DOHH2 (cell line): ENCODE data around the gene CACNA2D1.

ENCODE experiments used
- H3F3A ChIP-seq: fragments of 200-600 bp; sonication (generic), shearing (Covaris generic); 2 replicates; pipeline ENCODE4 v1.6.0; 2016; ENCODE audit warnings: antibody characterized with exemption, mild to moderate bottlenecking; ENCODE audit not compliant: control insufficient read depth, insufficient read depth
- H3K27ac ChIP-seq: fragments of 200-600 bp; sonication (generic); 2 replicates; pipeline ENCODE4 v1.5.1; 2014; ENCODE audit warnings: low read depth, mild to moderate bottlenecking, low read length, moderate library complexity
- H3K27me3 ChIP-seq: fragments of 200-600 bp; sonication (generic); 2 replicates; pipeline ENCODE4 v1.6.1; 2014; ENCODE audit warnings: mild to moderate bottlenecking, low read length, mixed read lengths; ENCODE audit not compliant: control insufficient read depth
- H3K36me3 ChIP-seq: fragments of 200-600 bp; sonication (generic); 2 replicates; pipeline ENCODE4 v1.6.1; 2014; ENCODE audit warnings: mild to moderate bottlenecking, low read length, moderate library complexity, mixed read lengths; ENCODE audit not compliant: control insufficient read depth
- H3K4me1 ChIP-seq: fragments of 200-600 bp; sonication (generic); 2 replicates; pipeline ENCODE4 v1.6.1; 2014; ENCODE audit warnings: mild to moderate bottlenecking, low read length, mixed read lengths; ENCODE audit not compliant: control insufficient read depth
- H3K4me2 ChIP-seq: fragments of 200-600 bp; sonication (generic); 2 replicates; pipeline ENCODE4 v1.6.0; 2014; ENCODE audit warnings: mild to moderate bottlenecking, low read length, moderate library complexity
- H3K4me3 ChIP-seq: fragments of 200-600 bp; sonication (generic); 2 replicates; pipeline ENCODE4 v1.5.1; 2014; ENCODE audit warnings: mild to moderate bottlenecking, low read length, mixed read lengths
- H3K79me2 ChIP-seq: fragments of 200-600 bp; sonication (generic); 2 replicates; pipeline ENCODE4 v1.6.1; 2014; ENCODE audit warnings: mild to moderate bottlenecking, low read length, mixed read lengths; ENCODE audit not compliant: control insufficient read depth
- H3K9me2 ChIP-seq: fragments of 200-600 bp; sonication (generic); replicated peaks from 2 replicates; pipeline ENCODE4 v1.6.1; 2014; ENCODE audit warnings: mild to moderate bottlenecking, low read length, mixed read lengths; ENCODE audit not compliant: control insufficient read depth
- H3K9me3 ChIP-seq: fragments of 200-600 bp; sonication (generic); 2 replicates; pipeline ENCODE4 v1.6.1; 2014; ENCODE audit warnings: antibody characterized with exemption, low read length, mixed read lengths; ENCODE audit not compliant: control insufficient read depth, insufficient read depth
- H4K20me1 ChIP-seq: fragments of 200-600 bp; sonication (generic); 2 replicates; pipeline ENCODE4 v1.6.0; 2014; ENCODE audit warnings: low read depth, mild to moderate bottlenecking, antibody characterized with exemption, low read length, moderate library complexity; ENCODE audit not compliant: control insufficient read depth, insufficient read depth
- EZH2phosphoT487 ChIP-seq: fragments of 200-600 bp; sonication (generic); IDR thresholded peaks from 2 replicates; pipeline ENCODE4 v1.6.1; 2017; ENCODE audit warnings: borderline replicate concordance, mild to moderate bottlenecking, antibody characterized with exemption, low read length, moderate library complexity, mixed read lengths
- TF ChIP-seq, protein P1 (sequence below): fragments of 200-600 bp; sonication (generic); IDR thresholded peaks from one replicate; pipeline ENCODE4 v1.5.1; 2014; ENCODE audit warnings: antibody characterized with exemption, mild to moderate bottlenecking, low read depth, low read length; ENCODE audit not compliant: poor library complexity, severe bottlenecking

Gene CACNA2D1

DNA sequence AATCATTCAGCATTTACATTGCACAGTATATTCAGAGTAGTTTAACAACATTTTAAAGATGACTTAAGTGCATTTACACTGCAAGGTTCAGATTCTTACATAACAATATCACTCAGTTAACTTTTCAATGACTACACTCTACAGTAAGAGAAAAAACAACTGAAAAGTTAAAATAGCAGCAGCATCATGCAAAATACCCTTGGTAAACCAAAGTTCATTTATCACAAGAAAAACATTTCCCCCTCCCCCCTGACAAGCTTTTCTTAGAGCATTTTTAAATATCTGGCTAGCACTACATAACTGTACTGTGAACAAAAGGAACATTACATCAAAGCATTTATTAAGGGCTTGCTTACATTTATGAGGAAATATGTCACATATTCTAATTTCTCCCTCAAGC is 494.3 kb downstream of the CACNA2D1 start:
- Histone ChIP-seq H3K9me3 (no peaks in the 10 kb centered on the region), H4K20me1 (no peaks in the 10 kb centered on the region), H3K4me2 (no peak overlapping the region), H3K4me1 (no peaks in the 10 kb centered on the region), H3K79me2 (no peaks in the 10 kb centered on the region), H3K4me3 (no peak overlapping the region), H3K27ac (no peak overlapping the region), H3F3A (no peaks in the 10 kb centered on the region), H3K27me3 (no peaks in the 10 kb centered on the region), H3K9me2 (no peaks in the 10 kb centered on the region), H3K36me3 (no peaks in the 10 kb centered on the region)
- TF ChIP-seq, protein P1, sequence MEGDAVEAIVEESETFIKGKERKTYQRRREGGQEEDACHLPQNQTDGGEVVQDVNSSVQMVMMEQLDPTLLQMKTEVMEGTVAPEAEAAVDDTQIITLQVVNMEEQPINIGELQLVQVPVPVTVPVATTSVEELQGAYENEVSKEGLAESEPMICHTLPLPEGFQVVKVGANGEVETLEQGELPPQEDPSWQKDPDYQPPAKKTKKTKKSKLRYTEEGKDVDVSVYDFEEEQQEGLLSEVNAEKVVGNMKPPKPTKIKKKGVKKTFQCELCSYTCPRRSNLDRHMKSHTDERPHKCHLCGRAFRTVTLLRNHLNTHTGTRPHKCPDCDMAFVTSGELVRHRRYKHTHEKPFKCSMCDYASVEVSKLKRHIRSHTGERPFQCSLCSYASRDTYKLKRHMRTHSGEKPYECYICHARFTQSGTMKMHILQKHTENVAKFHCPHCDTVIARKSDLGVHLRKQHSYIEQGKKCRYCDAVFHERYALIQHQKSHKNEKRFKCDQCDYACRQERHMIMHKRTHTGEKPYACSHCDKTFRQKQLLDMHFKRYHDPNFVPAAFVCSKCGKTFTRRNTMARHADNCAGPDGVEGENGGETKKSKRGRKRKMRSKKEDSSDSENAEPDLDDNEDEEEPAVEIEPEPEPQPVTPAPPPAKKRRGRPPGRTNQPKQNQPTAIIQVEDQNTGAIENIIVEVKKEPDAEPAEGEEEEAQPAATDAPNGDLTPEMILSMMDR: no peak
- TF ChIP-seq EZH2phosphoT487: no peak

DNA sequence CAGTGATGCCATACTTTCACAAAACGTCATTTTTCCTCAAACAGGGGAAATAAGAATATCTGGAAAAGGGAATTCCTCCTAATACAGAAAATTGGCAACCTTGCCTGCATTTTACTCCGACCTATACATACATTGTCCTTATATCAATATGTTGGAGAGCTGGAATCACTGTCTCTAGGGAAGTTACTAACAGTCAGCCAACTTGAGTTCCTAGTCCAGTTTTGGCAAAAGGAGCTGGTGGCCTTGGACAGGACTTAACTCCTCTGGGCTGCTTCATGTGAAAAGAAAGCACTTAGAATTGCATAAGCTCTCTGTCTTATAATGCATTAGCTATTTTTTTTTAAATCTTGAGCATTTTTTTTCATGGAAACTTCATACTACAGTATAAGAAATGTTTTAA is 499.5 kb downstream of the CACNA2D1 start:
- TF ChIP-seq, protein P1: no peak
- TF ChIP-seq EZH2phosphoT487: no peak
- no peaks in the 10 kb centered on the region for H3K27me3 ChIP-seq
- H4K20me1 ChIP-seq: no peaks in the 10 kb centered on the region
- H3K4me1 ChIP-seq: no peaks in the 10 kb centered on the region
- H3K4me3 ChIP-seq: no peak overlapping the region
- no peak overlapping the region for H3K4me2 ChIP-seq
- no peaks in the 10 kb centered on the region for H3K36me3 ChIP-seq
- H3K27ac ChIP-seq: no peak overlapping the region
- no peaks in the 10 kb centered on the region for H3K9me2 ChIP-seq
- H3K79me2 ChIP-seq: no peaks in the 10 kb centered on the region
- no peaks in the 10 kb centered on the region for H3F3A ChIP-seq
- no peaks in the 10 kb centered on the region for H3K9me3 ChIP-seq

DNA sequence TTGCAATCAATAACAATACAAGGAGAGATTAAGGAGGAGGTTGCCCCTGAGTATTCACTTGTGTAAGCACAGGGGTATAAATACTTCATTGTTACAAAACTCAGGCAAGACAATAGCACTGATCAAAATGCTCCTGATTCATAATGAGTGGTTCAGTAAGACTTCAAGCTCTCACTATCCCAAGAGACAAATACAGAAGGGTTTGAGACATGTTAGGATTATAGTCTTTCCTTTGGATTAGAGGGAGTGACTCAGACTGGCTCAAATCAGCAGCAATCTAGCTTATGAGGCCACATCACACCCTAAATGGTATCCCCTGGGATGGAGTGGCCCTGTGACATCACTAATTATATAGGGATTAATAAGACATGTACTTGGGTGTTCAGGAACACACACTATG is 506.5 kb downstream of the CACNA2D1 start:
- Histone ChIP-seq H3K36me3 (no peaks in the 10 kb centered on the region), H3K9me3 (no peaks in the 10 kb centered on the region), H3K27me3 (no peaks in the 10 kb centered on the region), H3K4me1 (no peaks in the 10 kb centered on the region), H4K20me1 (no peaks in the 10 kb centered on the region), H3F3A (no peaks in the 10 kb centered on the region), H3K4me2 (no peak overlapping the region), H3K27ac (no peak overlapping the region), H3K4me3 (no peak overlapping the region), H3K9me2 (no peaks in the 10 kb centered on the region), H3K79me2 (no peaks in the 10 kb centered on the region)
- no peak for TF ChIP-seq EZH2phosphoT487
- TF ChIP-seq, protein P1: no peak
